Breast epithelium (tissue), 4 donors: ENCODE measurements around the gene COL15A1. TPM values are rescaled to one million over a fixed set of nuclear protein-coding genes. Genes with fewer than 3 reads are reported as not detected.

Source experiments
- DNase-seq, 2 donors: peaks; one replicate each; pipeline ENCODE4 v3.0.0-alpha.2; 2019; ENCODE audit warnings: low spot score in 2 of 2
- H3K27ac ChIP-seq, 2 donors: fragments of 200-600 bp; sonication (generic) in 1 of 2; one replicate each; pipeline ENCODE4 v1.5.1; 2016 to 2019; ENCODE audit warnings: mild to moderate bottlenecking in 1 of 2
- H3K27me3 ChIP-seq, 2 donors: fragments of 200-600 bp; sonication (generic) in 1 of 2; one replicate each; pipeline versions ENCODE4 v1.5.1 to v1.6.0; 2017 to 2019; ENCODE audit warnings: control low read depth in 1 of 2, mild to moderate bottlenecking in 1 of 2
- H3K36me3 ChIP-seq: fragments of 200-600 bp; one replicate; pipeline ENCODE4 v1.5.1; 2019
- H3K4me1 ChIP-seq, 2 donors: fragments of 200-600 bp; sonication (generic); one replicate each; pipeline ENCODE4 v1.5.1; 2016 to 2019; ENCODE audit warnings: control low read depth in 1 of 2
- H3K4me3 ChIP-seq, 3 donors: fragments of 200-600 bp; sonication (generic); 1 replicate in 2 of 3; 2 replicates in 1 of 3; pipeline ENCODE4 v1.5.1; 2016 to 2019; ENCODE audit warnings: mild to moderate bottlenecking in 3 of 3, moderate library complexity in 2 of 3
- H3K9me3 ChIP-seq, 2 donors: fragments of 200-600 bp; sonication (generic) in 1 of 2; one replicate each; pipeline ENCODE4 v1.5.1; 2016 to 2019; ENCODE audit warnings: control low read depth in 1 of 2
- POLR2A ChIP-seq: fragments of 450-650 bp; IDR thresholded peaks from one replicate; pipeline ENCODE4 v1.6.1; 2016; ENCODE audit warnings: antibody characterized with exemption, mild to moderate bottlenecking, moderate library complexity
- POLR2AphosphoS5 ChIP-seq, 3 donors: sonication (generic); formaldehyde crosslinking; IDR thresholded peaks; one replicate each; pipeline ENCODE4 v1.6.1; 2017; ENCODE audit warnings: antibody characterized with exemption in 3 of 3
- intact Hi-C: fragments of 100-400 bp; cut with DNase I; formaldehyde crosslinking; loops from one replicate; pipeline ENCODE4 v1.15.1; 2023; ENCODE audit warnings: low total_unique reads
- total RNA-seq, 3 donors: library from RNA; depleted of rRNA; stranded (reverse); fragments of >200 nt; gene quantifications; one replicate each; pipeline ENCODE4 v1.1.0, GENCODE V29; 2016
- TF ChIP-seq, protein P1 (sequence below), 3 donors: fragments of 450-650 bp; IDR thresholded peaks; one replicate each; pipeline ENCODE4 v1.5.1; 2016 to 2017; ENCODE audit warnings: antibody characterized with exemption in 3 of 3, mild to moderate bottlenecking in 3 of 3, moderate library complexity in 3 of 3

Gene COL15A1
- total RNA-seq, 3 donors from 2014 or later, result 13.9 to 47.8 (median 32.4) TPM

DNA sequence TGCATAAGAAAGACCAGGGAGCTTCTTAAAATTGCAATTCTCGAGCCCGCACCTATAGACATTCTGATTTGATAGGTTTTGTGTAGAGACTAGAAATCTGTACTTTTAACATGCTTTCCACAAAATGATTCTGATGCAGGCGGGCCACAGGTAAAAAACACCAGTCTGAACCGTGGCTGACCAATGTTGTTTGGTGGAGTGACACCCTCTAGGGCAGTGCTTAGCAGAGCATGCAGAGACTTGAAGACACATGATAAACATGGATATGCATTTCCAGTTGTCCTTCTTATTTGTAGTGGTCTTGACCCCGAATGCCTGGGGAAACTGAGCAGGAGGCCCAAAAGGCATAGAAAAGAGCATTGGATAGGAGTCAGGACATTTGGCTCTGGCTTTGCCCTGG lies 10.5 kb upstream of the COL15A1 start:
- Histone ChIP-seq H3K4me1 (no peaks in the 10 kb centered on the region), H3K27me3 (no peaks in the 10 kb centered on the region), H3K9me3 (no peaks in the 10 kb centered on the region), H3K27ac (no peak overlapping the region), H3K4me3 (no peak overlapping the region), H3K36me3 (no peaks in the 10 kb centered on the region)
- intact Hi-C loops, result no loop called here
- TF ChIP-seq POLR2AphosphoS5 (IDR thresholded peaks at IDR 0.05), result no peak
- no peak for TF ChIP-seq POLR2A
- TF ChIP-seq, protein P1, sequence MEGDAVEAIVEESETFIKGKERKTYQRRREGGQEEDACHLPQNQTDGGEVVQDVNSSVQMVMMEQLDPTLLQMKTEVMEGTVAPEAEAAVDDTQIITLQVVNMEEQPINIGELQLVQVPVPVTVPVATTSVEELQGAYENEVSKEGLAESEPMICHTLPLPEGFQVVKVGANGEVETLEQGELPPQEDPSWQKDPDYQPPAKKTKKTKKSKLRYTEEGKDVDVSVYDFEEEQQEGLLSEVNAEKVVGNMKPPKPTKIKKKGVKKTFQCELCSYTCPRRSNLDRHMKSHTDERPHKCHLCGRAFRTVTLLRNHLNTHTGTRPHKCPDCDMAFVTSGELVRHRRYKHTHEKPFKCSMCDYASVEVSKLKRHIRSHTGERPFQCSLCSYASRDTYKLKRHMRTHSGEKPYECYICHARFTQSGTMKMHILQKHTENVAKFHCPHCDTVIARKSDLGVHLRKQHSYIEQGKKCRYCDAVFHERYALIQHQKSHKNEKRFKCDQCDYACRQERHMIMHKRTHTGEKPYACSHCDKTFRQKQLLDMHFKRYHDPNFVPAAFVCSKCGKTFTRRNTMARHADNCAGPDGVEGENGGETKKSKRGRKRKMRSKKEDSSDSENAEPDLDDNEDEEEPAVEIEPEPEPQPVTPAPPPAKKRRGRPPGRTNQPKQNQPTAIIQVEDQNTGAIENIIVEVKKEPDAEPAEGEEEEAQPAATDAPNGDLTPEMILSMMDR (IDR thresholded peaks at IDR 0.05), result no peak
- DNase-seq, result no peak

DNA sequence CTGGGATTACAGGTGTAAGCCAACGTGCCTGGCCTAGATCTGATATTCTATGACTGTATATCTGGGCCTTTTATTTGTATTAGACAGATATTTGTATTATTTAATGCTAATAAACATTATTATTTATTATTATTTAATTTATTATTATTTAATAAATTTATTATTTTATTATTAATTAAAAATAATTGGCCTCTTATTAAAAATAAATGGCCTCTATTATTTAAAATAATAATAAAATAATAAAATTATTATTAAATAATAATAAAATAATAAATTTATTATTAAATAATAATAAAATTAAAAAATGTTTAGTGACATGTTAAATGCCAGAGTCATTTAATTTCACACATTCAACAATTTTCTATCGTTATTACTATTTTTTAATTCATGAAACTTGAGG lies 9.8 kb upstream of the COL15A1 start:
- H3K9me3 ChIP-seq, result no peaks in the 10 kb centered on the region
- no peaks in the 10 kb centered on the region for H3K27me3 ChIP-seq
- no peak overlapping the region for H3K4me3 ChIP-seq
- H3K27ac ChIP-seq, result no peak overlapping the region
- no peaks in the 10 kb centered on the region for H3K4me1 ChIP-seq
- no peak for TF ChIP-seq POLR2AphosphoS5 (IDR thresholded peaks at IDR 0.05)
- TF ChIP-seq, protein P1 (IDR thresholded peaks at IDR 0.05), result no peak
- no peak for TF ChIP-seq POLR2A
- H3K36me3 ChIP-seq, result no peaks in the 10 kb centered on the region
- DNase-seq, result no peak
- intact Hi-C loops, result no loop called here

DNA sequence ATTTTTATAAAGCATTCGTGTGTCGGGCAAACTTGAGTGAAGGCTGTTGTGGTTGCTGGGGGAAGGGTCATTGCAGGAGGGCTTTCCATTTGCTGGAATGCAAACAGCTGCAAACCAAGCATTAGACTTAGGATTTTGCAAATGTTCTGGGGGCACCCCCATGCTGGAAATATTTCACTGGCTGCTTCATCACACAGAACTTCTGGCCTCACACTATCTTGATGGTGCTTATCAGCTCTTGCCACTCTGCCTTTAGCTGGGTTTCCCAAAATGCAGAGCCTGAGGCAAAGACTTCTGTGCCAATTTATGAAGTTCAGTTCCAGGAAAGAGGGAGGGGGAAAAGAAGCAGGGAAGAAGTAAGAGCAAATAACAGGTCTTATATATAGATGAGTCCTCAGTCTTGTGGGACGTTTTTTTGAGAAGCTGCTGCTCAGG lies 8.6 kb upstream of the COL15A1 start:
- H3K27ac ChIP-seq, result no peak overlapping the region
- no peaks in the 10 kb centered on the region for H3K27me3 ChIP-seq
- no peaks in the 10 kb centered on the region for H3K4me1 ChIP-seq
- no peaks in the 10 kb centered on the region for H3K36me3 ChIP-seq
- TF ChIP-seq, protein P1 (IDR thresholded peaks at IDR 0.05), result no peak
- TF ChIP-seq POLR2A, result no peak
- no peak for TF ChIP-seq POLR2AphosphoS5 (IDR thresholded peaks at IDR 0.05)
- H3K4me3 ChIP-seq, result no peak overlapping the region
- intact Hi-C loops, result no loop called here
- DNase-seq, result no peak
- no peaks in the 10 kb centered on the region for H3K9me3 ChIP-seq

DNA sequence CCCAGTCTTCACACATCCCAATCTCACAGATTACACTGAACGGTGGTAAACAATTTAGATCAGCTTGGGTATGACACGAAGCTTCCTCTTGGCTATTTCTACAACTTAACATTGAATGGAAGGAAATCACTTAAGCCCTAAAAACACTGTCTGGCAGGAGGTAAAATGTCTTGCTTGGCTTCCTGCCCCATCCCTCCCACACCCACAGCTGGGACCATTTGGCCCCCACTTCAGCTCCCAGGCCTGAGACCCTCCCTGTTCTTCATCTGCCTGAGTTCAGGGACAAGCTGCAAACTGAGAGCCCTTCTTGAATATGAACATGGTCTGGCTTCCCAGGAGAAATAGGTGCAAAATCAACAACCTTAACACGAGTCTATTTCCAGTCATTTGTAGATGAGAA lies 3.4 kb upstream of the COL15A1 start:
- no peak overlapping the region for H3K27ac ChIP-seq
- H3K36me3 ChIP-seq, result no peaks in the 10 kb centered on the region
- no peak for DNase-seq
- peaks cover 0 to 5% of the 10 kb centered on the region in 2 donors for H3K4me1 ChIP-seq
- no peak overlapping the region for H3K4me3 ChIP-seq
- intact Hi-C loops, result no loop called here
- no peaks in the 10 kb centered on the region for H3K9me3 ChIP-seq
- TF ChIP-seq POLR2A, result no peak
- TF ChIP-seq, protein P1 (IDR thresholded peaks at IDR 0.05), result no peak
- no peak for TF ChIP-seq POLR2AphosphoS5 (IDR thresholded peaks at IDR 0.05)
- H3K27me3 ChIP-seq, result peaks cover 0 to 26% of the 10 kb centered on the region in 2 donors

DNA sequence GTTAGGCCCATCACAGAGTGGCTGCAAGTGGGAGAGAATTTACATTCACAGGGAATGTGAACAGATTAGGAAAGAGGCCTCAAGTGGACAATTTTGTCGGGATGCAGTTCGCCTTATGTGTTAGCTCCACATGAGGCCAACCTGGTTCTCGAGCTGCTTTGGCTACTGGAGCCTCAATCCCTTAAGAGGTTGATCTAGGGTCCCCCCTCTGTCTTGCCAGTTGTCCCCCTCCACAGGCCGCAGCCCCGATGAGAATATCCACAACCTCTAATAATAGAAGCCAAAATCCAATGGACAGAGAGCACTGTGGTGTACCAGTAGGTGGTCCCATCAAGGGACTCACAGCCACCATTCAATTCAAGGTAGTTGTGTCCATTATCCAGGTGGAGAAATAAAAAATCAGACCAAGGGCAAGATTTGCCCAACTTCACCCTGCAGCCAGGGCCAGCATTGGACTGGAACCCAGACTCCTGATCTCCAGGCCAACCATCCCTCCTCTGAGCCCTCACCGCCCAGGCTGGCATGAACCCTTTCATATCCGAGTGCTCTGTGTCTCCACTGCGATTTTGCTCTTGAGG lies 1.7 kb upstream of the COL15A1 start:
- no peak overlapping the region for H3K4me3 ChIP-seq
- peak overlapping the region in 1 of 2 donors; percentile 81 for H3K27ac ChIP-seq
- TF ChIP-seq POLR2AphosphoS5 (IDR thresholded peaks at IDR 0.05) (no peak), POLR2A (no peak)
- TF ChIP-seq, protein P1 (IDR thresholded peaks at IDR 0.05), result no peak
- intact Hi-C loops, result loop anchor here (2.0 kb wide), 1 partner anchor 19 kb away; no protein-coding TSS in a partner anchor
- no peak for DNase-seq
- H3K27me3 ChIP-seq, result peaks cover 0 to 42% of the 10 kb centered on the region in 2 donors
- H3K4me1 ChIP-seq, result peaks cover 0 to 5% of the 10 kb centered on the region in 2 donors
- H3K9me3 ChIP-seq, result no peaks in the 10 kb centered on the region
- H3K36me3 ChIP-seq, result no peaks in the 10 kb centered on the region
